Measurements from ENCODE around the gene ODC1. TPM values are rescaled to one million over a fixed set of nuclear protein-coding genes. Genes with fewer than 3 reads are reported as not detected.
"Not testable (repeated sequence)": the region's sequence is repeated elsewhere in the genome, so short reads cannot be mapped to it uniquely, and the experiment has no call there.

ODC1 gene
- total and polyA plus RNA-seq, 12 donors = 4.1 to 92.8 (median 56.0) TPM

GRCh38 chr2:10462178-10463083 is 14.3 kb upstream of the ODC1 start:
- Histone ChIP-seq H3K27me3 (no peaks in the 10 kb centered on the region), H3K27ac (no peak overlapping the region), H3K4me3 (no peak overlapping the region), H3K4me1 (peaks cover 0 to 9% (median 5%) of the 10 kb centered on the region in 9 donors), H3K36me3 (no peaks in the 10 kb centered on the region), H3K9me3 (no peaks in the 10 kb centered on the region)
- no peak for DNase-seq
- 68% methylated on average over 15 of the region's 15 CpGs for WGBS, 2 donors
- TF ChIP-seq CTCF (IDR thresholded peaks at IDR 0.05) = no peak
- ATAC-seq = no peak
- intact Hi-C loops (cut with DNase I) = no loop called here

DNA sequence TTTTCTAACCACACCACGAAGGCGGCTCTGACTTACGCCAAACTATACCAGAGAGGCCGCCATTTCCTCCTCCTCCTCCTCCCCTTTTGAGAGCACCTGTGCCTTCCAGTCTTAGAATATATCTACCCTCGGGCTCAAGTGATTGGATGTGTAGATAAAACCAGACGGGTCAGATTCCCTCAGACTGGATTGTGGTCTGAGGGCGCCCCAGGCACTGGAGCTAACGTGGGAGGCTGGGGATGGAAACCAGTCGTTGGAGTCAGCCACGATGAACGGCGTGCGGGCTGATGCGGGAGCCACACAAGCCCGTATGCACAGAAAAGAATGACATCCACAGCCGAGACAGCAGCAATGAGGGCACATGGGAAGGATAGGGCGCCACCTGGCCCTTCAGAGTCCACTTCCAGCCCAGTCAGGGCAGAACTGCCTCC is 12.3 kb upstream of the ODC1 start:
- ATAC-seq (no peak), DNase-seq (no peak)
- Histone ChIP-seq H3K4me1 (peaks cover 0 to 9% (median 5%) of the 10 kb centered on the region in 9 donors), H3K27ac (no peak overlapping the region), H3K4me3 (no peak overlapping the region), H3K9me3 (no peaks in the 10 kb centered on the region), H3K36me3 (no peaks in the 10 kb centered on the region), H3K27me3 (no peaks in the 10 kb centered on the region)
- TF ChIP-seq CTCF (IDR thresholded peaks at IDR 0.05) = no peak
- intact Hi-C loops (cut with DNase I) = no loop called here
- 83 to 84% methylated on average over 17 of the region's 17 CpGs for WGBS, 2 donors

DNA sequence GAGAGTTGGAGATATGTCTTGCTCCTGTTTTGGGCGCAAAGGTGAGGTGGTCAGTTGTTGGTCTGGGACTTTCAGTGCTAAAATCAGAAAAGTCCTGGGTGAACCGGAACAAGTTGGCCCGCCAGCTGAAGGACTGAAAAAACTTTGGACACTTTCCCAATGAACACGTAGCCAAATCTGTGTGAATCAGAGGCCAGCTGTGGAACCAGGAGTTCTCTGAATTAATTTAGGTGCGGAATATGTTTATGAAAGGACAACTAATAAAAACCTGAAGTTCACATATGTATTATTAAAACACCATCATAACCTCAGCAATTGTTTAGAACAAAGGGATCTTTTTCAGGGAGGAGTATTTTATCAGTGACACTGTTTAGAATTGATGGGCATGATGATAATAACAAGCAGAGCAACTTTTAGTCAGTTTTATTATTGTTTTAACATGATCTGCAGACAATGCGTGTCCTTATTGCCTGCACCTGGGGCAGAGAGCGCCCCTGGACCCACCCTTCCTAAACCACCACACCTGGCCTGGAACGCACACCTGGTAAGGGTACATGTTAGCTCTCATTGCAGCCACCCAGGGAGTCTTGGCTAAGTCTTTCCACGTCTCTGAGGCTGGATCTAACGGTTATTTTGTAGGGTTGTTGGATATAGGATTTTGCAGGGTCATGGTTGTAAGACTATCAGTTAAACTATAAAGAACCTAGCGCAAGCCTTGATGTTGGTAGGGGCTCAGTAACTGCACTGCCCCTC is 9.9 kb upstream of the ODC1 start:
- DNase-seq = no peak
- intact Hi-C loops (cut with DNase I) = loop anchor here in 1 of 10 donors (5.0 kb wide), 1 partner anchor 199 kb away; no protein-coding TSS in a partner anchor
- 55 to 59% methylated on average over 11 of the region's 11 CpGs for WGBS, 2 donors
- no peak for ATAC-seq
- Histone ChIP-seq H3K4me1 (peaks cover 0 to 24% (median 9%) of the 10 kb centered on the region in 9 donors), H3K27ac (peak overlapping the region in 1 of 10 donors; percentile 15), H3K27me3 (no peaks in the 10 kb centered on the region), H3K36me3 (no peaks in the 10 kb centered on the region), H3K9me3 (no peaks in the 10 kb centered on the region), H3K4me3 (no peak overlapping the region)
- TF ChIP-seq CTCF (IDR thresholded peaks at IDR 0.05) = no peak

DNA sequence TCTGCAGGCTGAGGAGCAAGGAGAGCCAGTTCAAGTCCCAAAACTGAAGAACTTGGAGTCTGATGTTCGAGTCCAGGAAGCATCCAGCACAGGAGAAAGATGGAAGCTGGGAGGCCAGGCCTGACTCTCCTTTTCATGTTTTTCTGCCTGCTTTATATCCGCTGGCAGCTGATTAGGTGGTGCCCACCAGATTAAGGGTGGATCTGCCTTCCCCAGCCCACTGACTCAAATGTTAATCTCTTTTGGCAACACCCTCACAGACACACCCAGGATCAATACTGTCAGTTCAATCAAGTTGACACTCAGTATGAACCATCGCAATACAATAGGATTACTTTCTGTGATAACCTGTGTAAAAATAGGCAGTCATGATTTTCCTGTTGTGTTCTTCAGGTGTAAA is 9.1 kb upstream of the ODC1 start:
- H3K27ac ChIP-seq, DNase-seq, H3K4me3 ChIP-seq, H3K36me3 ChIP-seq, H3K9me3 ChIP-seq, ATAC-seq, H3K27me3 ChIP-seq: not testable (repeated sequence)
- peaks cover 0 to 26% (median 11%) of the 10 kb centered on the region in 9 donors for H3K4me1 ChIP-seq
- WGBS, 2 donors = 88 to 93% methylated on average over 3 of the region's 3 CpGs
- intact Hi-C loops (cut with DNase I) = loop anchor here in 1 of 10 donors (5.0 kb wide), 1 partner anchor 200 kb away; no protein-coding TSS in a partner anchor

Data from heart right ventricle (tissue), 16 donors.